Cardiac atrium fibroblast (primary cell): ENCODE measurements around the gene CLASP1. TPM values are rescaled to one million over a fixed set of nuclear protein-coding genes. Genes with fewer than 3 reads are reported as not detected.

ENCODE experiments used
- total RNA-seq: library from RNA; depleted of rRNA; stranded (reverse); fragments of >200 nt; gene quantifications from 2 replicates; pipeline ENCODE4 v1.2.3, GENCODE V29; 2015

Gene CLASP1
- total RNA-seq: 15.5 and 32.6 TPM in 2 replicates

GRCh38 chr2:121649149-121649595 lies at the start of gene CLASP1:
Gene CLASP1 (minus strand): TSS chr2:121649462. CDS start chr2:121605895, 43,567 bp downstream.

Other genes with a start within 250 kb of the CLASP1 start
- gene RNU4ATAC, start 118.6 kb downstream of the CLASP1 start, total RNA-seq: not detected in 2 replicates
- gene NIFK, start 87.4 kb upstream of the CLASP1 start, total RNA-seq: 43.7 and 79.3 TPM in 2 replicates
- 29.6 and 38.4 TPM in 2 replicates for gene TSN, start 106.2 kb upstream of the CLASP1 start, total RNA-seq